Measurements from ENCODE around the gene TENM4.

GRCh38 chr11:78652843-78653239 is 788.0 kb downstream of the TENM4 start:
- no peak for TF ChIP-seq CTCF (IDR thresholded peaks at IDR 0.05)
- no peak for TF ChIP-seq POLR2A (IDR thresholded peaks at IDR 0.05)

All from heart left ventricle (tissue), 13 donors.